ENCODE data around the gene PLCD3. TPM values are rescaled to one million over a fixed set of nuclear protein-coding genes. Genes with fewer than 3 reads are reported as not detected.

PLCD3 gene
- total and polyA plus RNA-seq, 9 of the 15 experiments (the other 6 are each of a cell fraction or from before 2014, with no cell fraction given) = 0.20 to 22.6 (median 7.5) TPM

GRCh38 chr17:45132572-45133463 is 503 bp upstream of the PLCD3 start (continued):
- TF ChIP-seq ZNF639 (CRISPR knock-in tag; conservative IDR thresholded peaks at IDR 0.05 in 1 of 2, IDR thresholded peaks at IDR 0.05 in 1 of 2) = no peak
- TF ChIP-seq CBX2 (IDR thresholded peaks at IDR 0.05; ENCODE audit: insufficient read depth, low read length, poor library complexity, severe bottlenecking) = no peak
- TF ChIP-seq ETV5 (CRISPR knock-in tag; IDR thresholded peaks at IDR 0.05; ENCODE audit: low read depth) = no peak
- no peak for TF ChIP-seq IRF9 (tag; IDR thresholded peaks at IDR 0.05)
- 0 out of 2 replicates have a peak, but pooled peaks have one; percentile 16 for TF ChIP-seq ZHX1 (conservative IDR thresholded peaks at IDR 0.05; ENCODE audit: low read length)
- no peak for TF ChIP-seq ESRRA (IDR thresholded peaks at IDR 0.05; ENCODE audit: borderline replicate concordance, low read depth)
- TF ChIP-seq HNRNPL (IDR thresholded peaks at IDR 0.05; ENCODE audit: low read depth, low read length) = peak; percentile 80
- TF ChIP-seq ATF6 (CRISPR knock-in tag; IDR thresholded peaks at IDR 0.05) = no peak
- no peak for TF ChIP-seq HDAC3 (IDR thresholded peaks at IDR 0.05; ENCODE audit: borderline replicate concordance, partially characterized antibody)
- TF ChIP-seq NFYB (IDR thresholded peaks at IDR 0.05; ENCODE audit: extremely low read depth, insufficient read length) = no peak
- no peak for TF ChIP-seq ZNF3 (CRISPR knock-in tag; IDR thresholded peaks at IDR 0.05)
- no peak for TF ChIP-seq CHAMP1 (IDR thresholded peaks at IDR 0.05)
- TF ChIP-seq ASH1L (IDR thresholded peaks at IDR 0.05; ENCODE audit: borderline replicate concordance, low read depth, partially characterized antibody) = no peak
- TF ChIP-seq HDAC2 (IDR thresholded peaks at IDR 0.05) = no peak
- TF ChIP-seq ZNF232 (CRISPR knock-in tag; IDR thresholded peaks at IDR 0.05) = no peak

All from K562 (cell line).